ENCODE measurements around the gene STPG2. TPM values are rescaled to one million over a fixed set of nuclear protein-coding genes. Genes with fewer than 3 reads are reported as not detected.
"Not testable (repeated sequence)": the region's sequence is repeated elsewhere in the genome, so short reads cannot be mapped to it uniquely, and the experiment has no call there.

The STPG2 gene
- total RNA-seq, 1 donor from 2014 or later = 0.99 TPM

DNA sequence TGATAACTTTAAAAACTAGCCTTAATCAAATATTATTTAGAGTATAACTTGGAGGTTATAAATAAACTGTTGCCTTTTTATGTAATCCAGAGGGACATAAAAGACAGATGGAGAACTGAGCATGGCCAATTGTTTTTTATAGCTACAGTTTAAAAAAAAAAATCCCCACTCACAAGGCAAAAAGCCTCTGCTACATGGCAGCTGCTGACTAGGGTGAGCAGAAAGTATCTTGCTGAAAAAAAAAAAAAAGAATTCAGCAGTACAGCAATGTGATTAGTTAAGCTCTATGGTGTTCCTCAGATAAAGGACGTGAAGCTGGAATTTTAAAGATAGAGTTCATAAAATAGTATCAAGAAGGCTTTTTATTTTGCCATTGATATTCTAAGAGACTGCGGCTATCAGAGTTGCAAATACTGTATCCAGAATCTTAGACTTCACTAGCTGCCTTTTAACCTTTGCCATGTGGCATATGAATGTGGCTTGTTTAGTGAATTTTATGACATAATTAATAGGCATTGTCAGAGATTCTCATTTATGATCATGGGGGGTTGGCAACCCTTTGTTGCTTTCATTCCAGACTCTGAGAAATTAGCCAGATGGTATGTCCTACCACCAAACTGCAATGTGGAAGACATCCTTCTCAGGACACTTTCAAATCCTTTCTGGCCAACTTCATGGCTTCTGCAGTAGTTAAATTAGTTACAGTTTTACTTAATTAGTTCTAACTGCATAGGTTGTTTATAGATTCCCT, 498.0 kb downstream of the STPG2 start:
- H3K27ac ChIP-seq = no peak overlapping the region
- no peaks in the 10 kb centered on the region for H3K36me3 Mint-ChIP-seq
- H2AFZ ChIP-seq (replicated peaks) = no peak overlapping the region
- H3K4me3 Mint-ChIP-seq = no peak overlapping the region
- no peak overlapping the region for H3K9ac ChIP-seq
- no peaks in the 10 kb centered on the region for H3K27me3 Mint-ChIP-seq (ENCODE audit: insufficient read depth, low read depth)
- no peak for TF ChIP-seq EZH2phosphoT487 (IDR thresholded peaks at IDR 0.05)
- TF ChIP-seq EZH2 (IDR thresholded peaks at IDR 0.05) = no peak
- TF ChIP-seq CTCF (IDR thresholded peaks at IDR 0.05) = no peak
- no peaks in the 10 kb centered on the region for H3K79me2 ChIP-seq (ENCODE audit: low read depth)
- H3F3A ChIP-seq (ENCODE audit: low read depth) = no peaks in the 10 kb centered on the region
- H3K27ac Mint-ChIP-seq = no peak overlapping the region
- H3K9me3 Mint-ChIP-seq = no peaks in the 10 kb centered on the region
- no peaks in the 10 kb centered on the region for H3K36me3 ChIP-seq
- H3K9me3 ChIP-seq (ENCODE audit: low read depth) = no peaks in the 10 kb centered on the region
- no peaks in the 10 kb centered on the region for H3K4me1 ChIP-seq
- no peaks in the 10 kb centered on the region for H3K27me3 ChIP-seq
- H4K20me1 ChIP-seq (ENCODE audit: low read depth) = no peaks in the 10 kb centered on the region
- H3K4me1 Mint-ChIP-seq = peaks cover 14% of the 10 kb centered on the region
- DNase-seq (ENCODE audit: low spot score) = no peak
- no peak overlapping the region for H3K4me2 ChIP-seq
- H3K4me3 ChIP-seq = no peak overlapping the region

DNA sequence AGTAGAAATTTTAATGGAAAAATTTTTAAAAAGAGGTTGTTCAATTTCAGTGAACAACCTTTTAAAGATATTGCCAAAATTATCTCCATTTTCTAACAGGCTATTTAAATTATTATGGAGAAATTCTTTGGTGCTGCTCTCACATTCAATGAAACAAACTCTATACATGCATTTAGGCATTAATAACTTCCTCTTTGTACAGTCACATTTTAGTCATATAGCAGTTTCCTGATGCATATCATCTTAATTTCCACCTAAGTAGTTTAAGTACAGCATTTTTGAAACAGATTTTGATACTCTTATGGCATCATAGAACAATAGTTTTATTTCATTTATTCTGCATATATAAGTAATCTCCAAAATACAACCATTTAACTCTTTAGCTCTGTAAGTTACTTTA, 500.1 kb downstream of the STPG2 start:
- no peaks in the 10 kb centered on the region for H3K4me1 ChIP-seq
- no peaks in the 10 kb centered on the region for H3K9me3 ChIP-seq (ENCODE audit: low read depth)
- H3K36me3 Mint-ChIP-seq = no peaks in the 10 kb centered on the region
- H3K9me3 Mint-ChIP-seq = no peaks in the 10 kb centered on the region
- no peak overlapping the region for H3K4me3 ChIP-seq
- no peak for DNase-seq (ENCODE audit: low spot score)
- no peaks in the 10 kb centered on the region for H3K79me2 ChIP-seq (ENCODE audit: low read depth)
- no peak overlapping the region for H3K4me3 Mint-ChIP-seq
- H3K4me2 ChIP-seq = no peak overlapping the region
- peaks cover 14% of the 10 kb centered on the region for H3K4me1 Mint-ChIP-seq
- H3F3A ChIP-seq (ENCODE audit: low read depth) = no peaks in the 10 kb centered on the region
- no peak for TF ChIP-seq EZH2phosphoT487 (IDR thresholded peaks at IDR 0.05)
- TF ChIP-seq EZH2 (IDR thresholded peaks at IDR 0.05) = no peak
- TF ChIP-seq CTCF (IDR thresholded peaks at IDR 0.05) = no peak
- no peak overlapping the region for H3K27ac ChIP-seq
- no peak overlapping the region for H2AFZ ChIP-seq (replicated peaks)
- no peaks in the 10 kb centered on the region for H4K20me1 ChIP-seq (ENCODE audit: low read depth)
- no peak overlapping the region for H3K9ac ChIP-seq
- H3K27me3 Mint-ChIP-seq (ENCODE audit: insufficient read depth, low read depth) = no peaks in the 10 kb centered on the region
- no peaks in the 10 kb centered on the region for H3K36me3 ChIP-seq
- H3K27ac Mint-ChIP-seq = no peak overlapping the region
- H3K27me3 ChIP-seq = no peaks in the 10 kb centered on the region

DNA sequence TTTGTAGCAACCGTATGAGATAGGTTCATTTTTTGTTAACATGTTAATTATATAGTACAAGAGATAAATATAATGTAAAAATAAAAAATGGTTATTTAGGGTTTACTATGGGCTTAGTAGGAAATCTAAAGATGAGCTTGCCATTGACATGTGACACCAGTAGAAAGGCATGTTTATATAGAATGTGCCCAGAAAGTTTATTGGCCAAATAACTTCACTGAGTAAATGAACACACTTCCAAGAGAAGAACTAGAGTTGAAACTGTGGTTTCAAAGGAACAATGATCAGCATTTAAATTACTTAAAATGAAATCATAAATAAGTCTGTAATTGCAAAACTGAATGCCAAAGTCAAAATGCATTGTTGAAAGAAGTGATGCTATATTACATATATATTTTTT, 503.3 kb downstream of the STPG2 start:
- no peaks in the 10 kb centered on the region for H3K36me3 ChIP-seq
- H3K27me3 Mint-ChIP-seq (ENCODE audit: insufficient read depth, low read depth) = no peaks in the 10 kb centered on the region
- H3K27me3 ChIP-seq = no peaks in the 10 kb centered on the region
- H2AFZ ChIP-seq (replicated peaks) = no peak overlapping the region
- no peak overlapping the region for H3K27ac ChIP-seq
- TF ChIP-seq EZH2 (IDR thresholded peaks at IDR 0.05) (no peak), CTCF (IDR thresholded peaks at IDR 0.05) (no peak), EZH2phosphoT487 (IDR thresholded peaks at IDR 0.05) (no peak)
- H3K9ac ChIP-seq = no peak overlapping the region
- DNase-seq (ENCODE audit: low spot score) = no peak
- no peaks in the 10 kb centered on the region for H3K9me3 Mint-ChIP-seq
- no peak overlapping the region for H3K4me3 ChIP-seq
- H3K4me1 ChIP-seq = no peaks in the 10 kb centered on the region
- no peak overlapping the region for H3K4me2 ChIP-seq
- H3K4me1 Mint-ChIP-seq = peaks cover 8% of the 10 kb centered on the region
- no peaks in the 10 kb centered on the region for H3K79me2 ChIP-seq (ENCODE audit: low read depth)
- H3K4me3 Mint-ChIP-seq = no peak overlapping the region
- no peak overlapping the region for H3K27ac Mint-ChIP-seq
- no peaks in the 10 kb centered on the region for H3F3A ChIP-seq (ENCODE audit: low read depth)
- H3K36me3 Mint-ChIP-seq = no peaks in the 10 kb centered on the region
- no peaks in the 10 kb centered on the region for H3K9me3 ChIP-seq (ENCODE audit: low read depth)
- no peaks in the 10 kb centered on the region for H4K20me1 ChIP-seq (ENCODE audit: low read depth)

GRCh38 chr4:97633831-97634230, 509.4 kb downstream of the STPG2 start:
- not testable (repeated sequence) for H3K4me1 ChIP-seq; H4K20me1 ChIP-seq (ENCODE audit: low read depth); H3K27ac Mint-ChIP-seq; H3K79me2 ChIP-seq (ENCODE audit: low read depth); H3K27me3 Mint-ChIP-seq (ENCODE audit: insufficient read depth, low read depth); H3K9me3 ChIP-seq (ENCODE audit: low read depth); H3K4me3 Mint-ChIP-seq; H3K4me1 Mint-ChIP-seq; H2AFZ ChIP-seq (replicated peaks); H3F3A ChIP-seq (ENCODE audit: low read depth); H3K4me2 ChIP-seq; H3K9me3 Mint-ChIP-seq; H3K36me3 ChIP-seq; DNase-seq (ENCODE audit: low spot score); H3K4me3 ChIP-seq; H3K27ac ChIP-seq; H3K27me3 ChIP-seq; H3K36me3 Mint-ChIP-seq; H3K9ac ChIP-seq
